ENCODE data around the gene ADGRF5. TPM values are rescaled to one million over a fixed set of nuclear protein-coding genes. Genes with fewer than 3 reads are reported as not detected.
"Not testable (repeated sequence)": the region's sequence is repeated elsewhere in the genome, so short reads cannot be mapped to it uniquely, and the experiment has no call there.

ADGRF5 gene
- total RNA-seq, 1 experiment from 2014 or later: 0.34 TPM

DNA sequence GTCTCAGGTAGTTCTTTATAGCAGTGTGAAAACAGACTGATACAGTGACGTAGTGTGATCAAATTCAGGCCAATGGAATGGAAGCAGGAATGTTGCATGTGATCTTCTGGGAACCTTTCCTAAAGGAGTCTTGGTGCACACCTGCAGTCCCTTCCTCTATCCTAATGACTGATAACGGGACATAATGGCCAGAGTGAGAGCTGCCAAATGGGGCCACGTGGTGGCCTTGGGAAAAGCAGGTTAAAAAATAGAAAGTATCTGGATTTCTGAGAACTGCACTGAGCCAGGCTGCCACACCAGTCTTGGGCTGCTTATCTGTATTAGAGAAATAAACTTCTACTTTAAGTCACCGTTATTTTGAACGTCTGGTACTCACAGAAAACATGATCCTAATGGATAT, 76.6 kb downstream of the ADGRF5 start:
- intact Hi-C loops (cut with micrococcal nuclease; ENCODE audit: unreplicated experiment): loop anchor here (5.0 kb wide), 1 partner anchor 467 kb away; no protein-coding TSS in a partner anchor
- Histone ChIP-seq H3K9me3 (ENCODE audit: low read depth, low read length, poor library complexity, severe bottlenecking) (no peaks in the 10 kb centered on the region), H3K27me3 (replicated peaks; ENCODE audit: insufficient read depth, low read depth, low read length, poor library complexity) (no peaks in the 10 kb centered on the region), H3K4me3 (ENCODE audit: low read depth, low read length, poor library complexity, severe bottlenecking) (no peak overlapping the region), H3K27ac (ENCODE audit: low read depth, low read length, poor library complexity, severe bottlenecking) (no peak overlapping the region), H3K36me3 (ENCODE audit: insufficient read depth, low read length, poor library complexity, severe bottlenecking) (no peaks in the 10 kb centered on the region), H3K4me1 (ENCODE audit: insufficient read depth, low read length, poor library complexity, severe bottlenecking) (no peaks in the 10 kb centered on the region)
- no peak for DNase-seq (ENCODE audit: low spot score)
- CTCF ChIA-PET: no interaction called here
- TF ChIP-seq EZH2 (IDR thresholded peaks at IDR 0.05; ENCODE audit: borderline replicate concordance, low read depth, low read length, poor library complexity, severe bottlenecking): no peak
- TF ChIP-seq, protein P1, sequence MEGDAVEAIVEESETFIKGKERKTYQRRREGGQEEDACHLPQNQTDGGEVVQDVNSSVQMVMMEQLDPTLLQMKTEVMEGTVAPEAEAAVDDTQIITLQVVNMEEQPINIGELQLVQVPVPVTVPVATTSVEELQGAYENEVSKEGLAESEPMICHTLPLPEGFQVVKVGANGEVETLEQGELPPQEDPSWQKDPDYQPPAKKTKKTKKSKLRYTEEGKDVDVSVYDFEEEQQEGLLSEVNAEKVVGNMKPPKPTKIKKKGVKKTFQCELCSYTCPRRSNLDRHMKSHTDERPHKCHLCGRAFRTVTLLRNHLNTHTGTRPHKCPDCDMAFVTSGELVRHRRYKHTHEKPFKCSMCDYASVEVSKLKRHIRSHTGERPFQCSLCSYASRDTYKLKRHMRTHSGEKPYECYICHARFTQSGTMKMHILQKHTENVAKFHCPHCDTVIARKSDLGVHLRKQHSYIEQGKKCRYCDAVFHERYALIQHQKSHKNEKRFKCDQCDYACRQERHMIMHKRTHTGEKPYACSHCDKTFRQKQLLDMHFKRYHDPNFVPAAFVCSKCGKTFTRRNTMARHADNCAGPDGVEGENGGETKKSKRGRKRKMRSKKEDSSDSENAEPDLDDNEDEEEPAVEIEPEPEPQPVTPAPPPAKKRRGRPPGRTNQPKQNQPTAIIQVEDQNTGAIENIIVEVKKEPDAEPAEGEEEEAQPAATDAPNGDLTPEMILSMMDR (conservative IDR thresholded peaks at IDR 0.05; ENCODE audit: low read depth, low read length): no peak
- POLR2A ChIA-PET (ENCODE audit: low non-redundant PET): no interaction called here
- BruUV-seq (replicated peaks): no TSS peak

- BruUV-seq (replicated peaks); H3K4me1 ChIP-seq (ENCODE audit: insufficient read depth, low read length, poor library complexity, severe bottlenecking); POLR2A ChIA-PET (ENCODE audit: low non-redundant PET); H3K27me3 ChIP-seq (replicated peaks; ENCODE audit: insufficient read depth, low read depth, low read length, poor library complexity); H3K4me3 ChIP-seq (ENCODE audit: low read depth, low read length, poor library complexity, severe bottlenecking); CTCF ChIA-PET; H3K9me3 ChIP-seq (ENCODE audit: low read depth, low read length, poor library complexity, severe bottlenecking); H3K36me3 ChIP-seq (ENCODE audit: insufficient read depth, low read length, poor library complexity, severe bottlenecking); intact Hi-C loops (cut with micrococcal nuclease; ENCODE audit: unreplicated experiment); DNase-seq (ENCODE audit: low spot score); H3K27ac ChIP-seq (ENCODE audit: low read depth, low read length, poor library complexity, severe bottlenecking): not testable (repeated sequence)
Observed at GRCh38 chr6:46842252-46842846, 79.4 kb downstream of the ADGRF5 start.

DNA sequence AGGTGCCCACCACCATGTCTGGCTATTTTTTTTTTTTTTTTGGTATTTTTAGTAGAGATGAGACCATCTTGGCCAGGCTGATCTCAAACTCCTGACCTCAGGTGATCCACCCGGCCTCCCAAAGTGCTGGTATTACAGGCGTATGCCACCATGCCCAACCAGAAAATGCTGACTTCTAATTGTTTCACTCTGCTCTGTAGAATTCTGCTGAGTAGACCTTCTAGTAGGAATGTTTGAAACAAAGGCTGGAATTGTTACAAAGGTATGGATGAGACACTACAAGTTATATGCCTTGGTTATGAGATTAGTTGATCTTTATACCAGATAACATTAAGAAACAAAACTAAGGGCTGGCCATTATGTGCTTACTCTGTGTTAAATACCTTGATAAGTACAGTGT, 83.7 kb downstream of the ADGRF5 start:
- TF ChIP-seq, protein P1 (conservative IDR thresholded peaks at IDR 0.05; ENCODE audit: low read depth, low read length): no peak
- ChIA-PET POLR2A (ENCODE audit: low non-redundant PET) (no interaction called here), CTCF (no interaction called here)
- no peaks in the 10 kb centered on the region for H3K9me3 ChIP-seq (ENCODE audit: low read depth, low read length, poor library complexity, severe bottlenecking)
- intact Hi-C loops (cut with micrococcal nuclease; ENCODE audit: unreplicated experiment): no loop called here
- H3K27ac ChIP-seq (ENCODE audit: low read depth, low read length, poor library complexity, severe bottlenecking): no peak overlapping the region
- H3K4me3 ChIP-seq (ENCODE audit: low read depth, low read length, poor library complexity, severe bottlenecking): no peak overlapping the region
- no TSS peak for BruUV-seq (replicated peaks)
- H3K27me3 ChIP-seq (replicated peaks; ENCODE audit: insufficient read depth, low read depth, low read length, poor library complexity): no peaks in the 10 kb centered on the region
- H3K4me1 ChIP-seq (ENCODE audit: insufficient read depth, low read length, poor library complexity, severe bottlenecking): no peaks in the 10 kb centered on the region
- H3K36me3 ChIP-seq (ENCODE audit: insufficient read depth, low read length, poor library complexity, severe bottlenecking): no peaks in the 10 kb centered on the region
- DNase-seq (ENCODE audit: low spot score): no peak

DNA sequence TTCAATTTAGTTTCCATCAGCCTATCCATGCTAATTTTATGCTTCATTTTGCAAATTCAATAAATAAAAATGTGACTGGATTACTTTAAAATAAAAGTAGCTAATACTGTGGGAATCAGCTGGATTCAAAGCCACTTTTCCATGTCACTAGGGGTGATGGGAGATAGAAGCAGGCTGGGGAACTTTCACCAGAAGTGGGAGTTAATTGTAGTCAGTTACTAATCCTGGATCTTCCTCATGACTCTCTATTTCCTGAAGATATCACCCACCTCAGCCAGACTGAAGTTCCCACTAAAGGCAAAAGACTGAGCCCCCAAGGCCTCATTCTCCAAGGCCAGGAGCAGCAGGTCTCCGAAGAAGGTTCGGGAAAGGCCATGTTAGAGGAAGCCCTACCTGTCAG, 86.7 kb downstream of the ADGRF5 start:
- CTCF ChIA-PET; intact Hi-C loops (cut with micrococcal nuclease; ENCODE audit: unreplicated experiment); H3K4me3 ChIP-seq (ENCODE audit: low read depth, low read length, poor library complexity, severe bottlenecking); POLR2A ChIA-PET (ENCODE audit: low non-redundant PET); H3K27ac ChIP-seq (ENCODE audit: low read depth, low read length, poor library complexity, severe bottlenecking); H3K4me1 ChIP-seq (ENCODE audit: insufficient read depth, low read length, poor library complexity, severe bottlenecking); H3K9me3 ChIP-seq (ENCODE audit: low read depth, low read length, poor library complexity, severe bottlenecking); DNase-seq (ENCODE audit: low spot score); H3K36me3 ChIP-seq (ENCODE audit: insufficient read depth, low read length, poor library complexity, severe bottlenecking); BruUV-seq (replicated peaks); H3K27me3 ChIP-seq (replicated peaks; ENCODE audit: insufficient read depth, low read depth, low read length, poor library complexity): not testable (repeated sequence)

- H3K36me3 ChIP-seq (ENCODE audit: insufficient read depth, low read length, poor library complexity, severe bottlenecking); BruUV-seq (replicated peaks); DNase-seq (ENCODE audit: low spot score); H3K9me3 ChIP-seq (ENCODE audit: low read depth, low read length, poor library complexity, severe bottlenecking); H3K4me3 ChIP-seq (ENCODE audit: low read depth, low read length, poor library complexity, severe bottlenecking); H3K4me1 ChIP-seq (ENCODE audit: insufficient read depth, low read length, poor library complexity, severe bottlenecking); H3K27me3 ChIP-seq (replicated peaks; ENCODE audit: insufficient read depth, low read depth, low read length, poor library complexity); H3K27ac ChIP-seq (ENCODE audit: low read depth, low read length, poor library complexity, severe bottlenecking); intact Hi-C loops (cut with micrococcal nuclease; ENCODE audit: unreplicated experiment); POLR2A ChIA-PET (ENCODE audit: low non-redundant PET): not testable (repeated sequence)
- CTCF ChIA-PET: interaction anchor here (0.6 kb wide), 1 partner anchor 22 kb away, joined by 3 read pairs; no protein-coding TSS in a partner anchor
Observed at GRCh38 chr6:46834257-46834916, 87.4 kb downstream of the ADGRF5 start.
